ENCODE results near the gene OPRD1.
"Not testable (repeated sequence)": the region's sequence is repeated elsewhere in the genome, so short reads cannot be mapped to it uniquely, and the experiment has no call there.

OPRD1 gene

GRCh38 chr1:28847207-28847606 is 35.2 kb downstream of the OPRD1 start:
- not testable (repeated sequence) for DNase-seq (ENCODE audit: low spot score)

GRCh38 chr1:28848416-28848815 is 36.4 kb downstream of the OPRD1 start:
- no peak for DNase-seq (ENCODE audit: low spot score)

- DNase-seq (ENCODE audit: low spot score), result no peak
These were observed 41.2 kb downstream of the OPRD1 start for GRCh38 chr1:28853093-28853742.

GRCh38 chr1:28854406-28854805 is 42.4 kb downstream of the OPRD1 start:
- DNase-seq (ENCODE audit: low spot score), result not testable (repeated sequence)

- no peak for DNase-seq (ENCODE audit: low spot score)
These were observed 43.1 kb downstream of the OPRD1 start for GRCh38 chr1:28855046-28855445.

- DNase-seq (ENCODE audit: low spot score), result no peak
These were observed 43.5 kb downstream of the OPRD1 start for GRCh38 chr1:28855469-28855951.

- DNase-seq (ENCODE audit: low spot score), result no peak
These were observed 44.0 kb downstream of the OPRD1 start for GRCh38 chr1:28855969-28856368.

- no peak for DNase-seq (ENCODE audit: low spot score)
These were observed 48.5 kb downstream of the OPRD1 start for GRCh38 chr1:28860332-28861073.

- no peak for DNase-seq (ENCODE audit: low spot score)
These were observed 50.8 kb downstream of the OPRD1 start for GRCh38 chr1:28862571-28863403.

GRCh38 chr1:28864695-28865094 is 52.7 kb downstream of the OPRD1 start:
- no peak for DNase-seq (ENCODE audit: low spot score)

GRCh38 chr1:28865997-28866650 is 54.2 kb downstream of the OPRD1 start:
- DNase-seq (ENCODE audit: low spot score), result no peak

- no peak for DNase-seq (ENCODE audit: low spot score)
These were observed 55.9 kb downstream of the OPRD1 start for GRCh38 chr1:28867850-28868249.

GRCh38 chr1:28869952-28870351 is 58.0 kb downstream of the OPRD1 start:
- DNase-seq (ENCODE audit: low spot score), result no peak

GRCh38 chr1:28871631-28872401 is 59.8 kb downstream of the OPRD1 start:
- DNase-seq (ENCODE audit: low spot score), result no peak

- DNase-seq (ENCODE audit: low spot score), result not testable (repeated sequence)
These were observed 63.2 kb downstream of the OPRD1 start for GRCh38 chr1:28875134-28875533.

- peak; percentile 90 for DNase-seq (ENCODE audit: low spot score)
These were observed 65.3 kb downstream of the OPRD1 start for GRCh38 chr1:28877132-28877781.

- DNase-seq (ENCODE audit: low spot score), result no peak
These were observed 66.8 kb downstream of the OPRD1 start for GRCh38 chr1:28878796-28879195.

- DNase-seq (ENCODE audit: low spot score), result peak; percentile 91
These were observed 70.1 kb downstream of the OPRD1 start for GRCh38 chr1:28882009-28882628.

GRCh38 chr1:28883242-28883616 is 71.3 kb downstream of the OPRD1 start:
- no peak for DNase-seq (ENCODE audit: low spot score)

GRCh38 chr1:28885472-28885877 is 73.5 kb downstream of the OPRD1 start:
- DNase-seq (ENCODE audit: low spot score), result no peak

Data from GM03348 (cell line).